K562 (cell line): ENCODE data around the gene FBXO8. TPM values are rescaled to one million over a fixed set of nuclear protein-coding genes. Genes with fewer than 3 reads are reported as not detected.

Experiments
- ATAC-seq: fragments of 200-7000 bp; cut with Tn5 transposase; 3 replicates; pipeline ENCODE4 v1.9.1; 2020; ENCODE audit warnings: moderate library complexity
- BruUV-seq: library from RNA; stranded (reverse); fragments of 400-500 nt; replicated peaks from 2 replicates; lab custom pipeline; 2021; lab: Mats Ljungman, UMichigan
- CTCF ChIA-PET: fragments of 300-600 bp; formaldehyde crosslinking; extraction: SDS; loops from one replicate; lab custom pipeline; 2021; ENCODE audit warnings: low intra/inter-chr PET ratio; lab: Yijun Ruan, JAX
- POLR2A ChIA-PET: fragments of 300-600, 350-650 bp; sonication (Branson Sonifier 250); formaldehyde crosslinking; extraction: SDS; loops from one replicate; lab custom pipeline; 2021; ENCODE audit warnings: antibody characterized with exemption, inconsistent platforms; lab: Yijun Ruan, JAX
- DNase-seq, 4 experiments: peaks; one replicate each; pipeline versions ENCODE4 v3.0.0 to v3.0.0-alpha.2; 2011 to 2018; ENCODE audit warnings: low spot score in 3 of 4, mixed read lengths in 3 of 4; ENCODE audit errors: extremely low read depth in 1 of 4
- FAIRE-seq: peaks from 2 replicates; lab custom pipeline; 2011; peaks lifted over from hg19 to GRCh38; lab: Jason Lieb, UNC
- H2AFZ ChIP-seq: 2 replicates; pipeline ENCODE4 v1.6.0; 2011; ENCODE audit warnings: low read depth, low read length, control low read depth, inconsistent platforms
- H3K27ac ChIP-seq: fragments of 200-600 bp; 3 replicates; pipeline ENCODE4 v1.8.0; 2011; ENCODE audit warnings: low read depth, mild to moderate bottlenecking, control low read depth, inconsistent platforms, low read length, moderate library complexity, mixed read lengths; ENCODE audit errors: extremely low read depth
- H3K27me3 ChIP-seq, 2 experiments: fragments of 300-600 bp in 1 of 2; 2 replicates in 1 of 2; 3 replicates in 1 of 2; pipeline versions ENCODE4 v1.6.0 to v1.8.0; 2011; ENCODE audit warnings: inconsistent platforms in 2 of 2, low read length in 2 of 2, mild to moderate bottlenecking in 1 of 2, mixed read lengths in 1 of 2, moderate library complexity in 1 of 2; ENCODE audit not compliant: control insufficient read depth in 2 of 2, insufficient read depth in 2 of 2
- H3K36me3 ChIP-seq: fragments of 300-600 bp; 3 replicates; pipeline ENCODE4 v1.8.0; 2011; ENCODE audit warnings: mild to moderate bottlenecking, low read length, inconsistent platforms; ENCODE audit not compliant: control insufficient read depth, insufficient read depth
- H3K4me1 ChIP-seq, 2 experiments: fragments of 200-600 bp in 1 of 2; replicated peaks in 1 of 2; 2 replicates in 1 of 2; 3 replicates in 1 of 2; pipeline versions ENCODE4 v1.5.1 to v1.8.0; 2011; ENCODE audit warnings: inconsistent platforms in 2 of 2, low read length in 2 of 2, mild to moderate bottlenecking in 1 of 2, mixed read lengths in 1 of 2, moderate library complexity in 1 of 2; ENCODE audit not compliant: control insufficient read depth in 2 of 2, insufficient read depth in 2 of 2
- H3K4me2 ChIP-seq: 2 replicates; pipeline ENCODE4 v1.6.1; 2011; ENCODE audit warnings: low read length, control low read depth, inconsistent platforms, mixed read lengths; ENCODE audit not compliant: insufficient read depth
- H3K4me3 ChIP-seq: fragments of 200-600 bp; sonication (generic), shearing (Covaris generic); 2 replicates; pipeline ENCODE4 v1.5.1; 2016; ENCODE audit warnings: control low read depth, inconsistent platforms
- H3K79me2 ChIP-seq: fragments of 200-600 bp; 3 replicates; pipeline ENCODE4 v1.8.0; 2011; ENCODE audit warnings: low read length, inconsistent platforms; ENCODE audit not compliant: control insufficient read depth, insufficient read depth
- H3K9ac ChIP-seq, 2 experiments: 2 replicates each; pipeline versions ENCODE4 v1.6.0 to v1.6.1; 2011; ENCODE audit warnings: low read depth in 2 of 2, low read length in 2 of 2, control low read depth in 1 of 2, inconsistent platforms in 1 of 2, mild to moderate bottlenecking in 1 of 2, mixed read lengths in 1 of 2; ENCODE audit not compliant: insufficient read depth in 1 of 2
- H3K9me1 ChIP-seq: one replicate; pipeline ENCODE4 v1.6.0; 2011; ENCODE audit warnings: inconsistent platforms, mild to moderate bottlenecking, low read length, moderate library complexity; ENCODE audit not compliant: control insufficient read depth, insufficient read depth
- H3K9me3 ChIP-seq: replicated peaks from 2 replicates; pipeline ENCODE4 v1.5.1; 2011; ENCODE audit warnings: low read depth, low read length, inconsistent platforms; ENCODE audit not compliant: control insufficient read depth, insufficient read depth
- H4K20me1 ChIP-seq: replicated peaks from 2 replicates; pipeline ENCODE4 v1.6.1; 2011; ENCODE audit warnings: low read length, inconsistent platforms, mixed read lengths; ENCODE audit not compliant: control insufficient read depth, insufficient read depth
- FOSL1 ChIP-seq: fragments of 200-800 bp; sonication (Bioruptor generic); conservative IDR thresholded peaks from 2 replicates; pipeline ENCODE4 v1.6.1; 2016; ENCODE audit warnings: missing genetic modification characterization, missing compliant biosample characterization
- GTF2A2 ChIP-seq: IDR thresholded peaks from 2 replicates; pipeline ENCODE4 v1.6.1; 2016; ENCODE audit warnings: mild to moderate bottlenecking, missing genetic modification characterization, missing compliant biosample characterization
- NFYB ChIP-seq: IDR thresholded peaks from 2 replicates; pipeline ENCODE4 v1.6.1; 2011; ENCODE audit warnings: mild to moderate bottlenecking, moderate library complexity; ENCODE audit not compliant: insufficient read length; ENCODE audit errors: extremely low read depth
- SNIP1 ChIP-seq: fragments of 450-650 bp; IDR thresholded peaks from 2 replicates; pipeline ENCODE4 v1.7.1; 2017; ENCODE audit warnings: low read depth, mild to moderate bottlenecking
- XRCC3 ChIP-seq: fragments of 450-650 bp; IDR thresholded peaks from 2 replicates; pipeline ENCODE4 v1.6.1; 2017; ENCODE audit warnings: mild to moderate bottlenecking, moderate library complexity
- ZNF134 ChIP-seq: fragments of 250-450 bp; sonication (Bioruptor Pico); conservative IDR thresholded peaks from 2 replicates; pipeline ENCODE4 v1.4.0; 2020
- ZNF212 ChIP-seq: fragments of 450-650 bp; formaldehyde crosslinking; IDR thresholded peaks from 2 replicates; pipeline ENCODE4 v1.4.0; 2020; ENCODE audit warnings: mild to moderate bottlenecking
- WGBS: fragments of 100-300 bp; shearing (Covaris generic); methylation state at CpG from one replicate; pipeline ENCODE4 v1.1.6; 2016; ENCODE audit warnings: low coverage, mixed read lengths; ENCODE audit not compliant: insufficient coverage; ENCODE audit errors: missing lambda C conversion rate; 5-methylcytosine and 5-hydroxymethylcytosine counted together
- in situ Hi-C: fragments of 300-500 bp; cut with MboI; formaldehyde crosslinking; loops from 4 replicates; pipeline ENCODE4 v1.15.0; 2018; ENCODE audit warnings: inconsistent platforms, mixed read lengths
- intact Hi-C: fragments of 100-400 bp; cut with micrococcal nuclease; formaldehyde crosslinking; loops from 2 replicates; pipeline ENCODE4 v1.14.2; 2022
- polyA plus RNA-seq, 8 experiments: library from polyadenylated mRNA; depleted of rRNA in 4 of 8; stranded (reverse) in 5 of 8; unstranded in 3 of 8; fragments of >200 nt; fragmentation: Nextera tagmentation in 2 of 8; fragmentation: Illumina TruSeq in 1 of 8; extraction: Ambion mirVana in 2 of 8; extraction: Trizol in 1 of 8; gene quantifications; 2 replicates each; pipeline versions ENCODE4 v1.2.1 to v1.2.3, GENCODE V29; 2011 to 2014; ENCODE audit warnings: inconsistent platforms in 1 of 8, missing spikeins in 1 of 8
- total RNA-seq, 7 experiments: library from RNA; depleted of rRNA in 6 of 7; stranded (reverse); fragments of >200 nt in 6 of 7; fragmentation: Illumina TruSeq in 2 of 7; extraction: Trizol in 2 of 7; gene quantifications; 2 replicates each; pipeline versions ENCODE4 v1.2.1 to v1.2.3, GENCODE V29; 2011 to 2021; ENCODE audit warnings: low replicate concordance in 1 of 7
- TF ChIP-seq, protein P1 (sequence below): sonication (generic); formaldehyde crosslinking; IDR thresholded peaks from 2 replicates; pipeline ENCODE4 v1.8.0; 2022; ENCODE audit warnings: mild to moderate bottlenecking, missing genetic modification reagents
- TF ChIP-seq, protein P2 (sequence below): sonication (generic); formaldehyde crosslinking; IDR thresholded peaks from 2 replicates; pipeline ENCODE4 v1.8.0; 2022; ENCODE audit warnings: mild to moderate bottlenecking, missing genetic modification reagents, borderline replicate concordance
- TF ChIP-seq, protein P3 (sequence below): fragments of 450-650 bp; IDR thresholded peaks from 2 replicates; pipeline ENCODE4 v1.6.1; 2016; ENCODE audit warnings: mild to moderate bottlenecking, moderate library complexity

FBXO8 gene
- total and polyA plus RNA-seq, 9 of the 15 experiments (the other 6 are each of a cell fraction or from before 2014, with no cell fraction given): 12.9 to 27.1 (median 14.8) TPM

DNA sequence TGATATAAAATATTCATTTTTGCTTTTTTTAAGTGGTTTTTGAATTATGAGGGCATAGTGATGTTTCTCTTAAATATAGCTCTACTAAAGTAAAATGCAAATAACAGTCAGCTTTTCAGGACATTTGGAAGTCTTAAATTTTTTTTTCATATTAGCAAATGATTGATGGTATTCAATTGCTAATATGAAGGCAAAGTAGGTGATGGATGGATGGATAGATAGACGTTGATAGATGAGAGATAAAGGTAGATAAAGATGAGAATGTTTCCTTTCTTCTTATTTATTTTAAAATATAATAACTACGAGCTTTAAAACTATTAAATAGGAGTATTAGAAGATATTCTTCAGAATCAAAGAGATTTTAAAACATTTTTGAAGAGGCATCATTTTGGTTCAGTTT lies 83.7 kb downstream of the FBXO8 start:
- no peaks in the 10 kb centered on the region for H3K27me3 ChIP-seq
- H2AFZ ChIP-seq: no peak overlapping the region
- H3K9ac ChIP-seq: no peak overlapping the region
- no peak for FAIRE-seq
- DNase-seq: no peak
- no peak overlapping the region for H3K4me3 ChIP-seq
- peaks cover 0 to 17% of the 10 kb centered on the region in 2 experiments; a peak in 2 of 5 replicates for H3K4me1 ChIP-seq
- ChIA-PET CTCF (no interaction called here), POLR2A (no interaction called here)
- H3K36me3 ChIP-seq: no peaks in the 10 kb centered on the region
- H3K9me3 ChIP-seq: no peaks in the 10 kb centered on the region
- 36% methylated on average over 2 of the region's 2 CpGs for WGBS
- intact Hi-C loops: no loop called here
- H3K9me1 ChIP-seq: no peaks in the 10 kb centered on the region
- in situ Hi-C loops: no loop called here
- no peak overlapping the region for H3K4me2 ChIP-seq
- no TSS peak for BruUV-seq
- no peaks in the 10 kb centered on the region for H3K79me2 ChIP-seq
- no peak for ATAC-seq
- no peaks in the 10 kb centered on the region for H4K20me1 ChIP-seq
- H3K27ac ChIP-seq: no peak overlapping the region
- TF ChIP-seq XRCC3 (no peak), GTF2A2 (tag) (no peak), SNIP1 (no peak), NFYB (no peak), FOSL1 (no peak), ZNF134 (CRISPR knock-in tag) (no peak), ZNF212 (CRISPR knock-in tag) (no peak)
- TF ChIP-seq, protein P1, sequence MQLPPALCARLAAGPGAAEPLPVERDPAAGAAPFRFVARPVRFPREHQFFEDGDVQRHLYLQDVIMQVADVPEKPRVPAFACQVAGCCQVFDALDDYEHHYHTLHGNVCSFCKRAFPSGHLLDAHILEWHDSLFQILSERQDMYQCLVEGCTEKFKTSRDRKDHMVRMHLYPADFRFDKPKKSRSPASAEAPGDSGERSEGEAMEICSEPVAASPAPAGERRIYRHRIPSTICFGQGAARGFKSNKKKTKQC (CRISPR knock-in tag): no peak
- TF ChIP-seq, protein P2, sequence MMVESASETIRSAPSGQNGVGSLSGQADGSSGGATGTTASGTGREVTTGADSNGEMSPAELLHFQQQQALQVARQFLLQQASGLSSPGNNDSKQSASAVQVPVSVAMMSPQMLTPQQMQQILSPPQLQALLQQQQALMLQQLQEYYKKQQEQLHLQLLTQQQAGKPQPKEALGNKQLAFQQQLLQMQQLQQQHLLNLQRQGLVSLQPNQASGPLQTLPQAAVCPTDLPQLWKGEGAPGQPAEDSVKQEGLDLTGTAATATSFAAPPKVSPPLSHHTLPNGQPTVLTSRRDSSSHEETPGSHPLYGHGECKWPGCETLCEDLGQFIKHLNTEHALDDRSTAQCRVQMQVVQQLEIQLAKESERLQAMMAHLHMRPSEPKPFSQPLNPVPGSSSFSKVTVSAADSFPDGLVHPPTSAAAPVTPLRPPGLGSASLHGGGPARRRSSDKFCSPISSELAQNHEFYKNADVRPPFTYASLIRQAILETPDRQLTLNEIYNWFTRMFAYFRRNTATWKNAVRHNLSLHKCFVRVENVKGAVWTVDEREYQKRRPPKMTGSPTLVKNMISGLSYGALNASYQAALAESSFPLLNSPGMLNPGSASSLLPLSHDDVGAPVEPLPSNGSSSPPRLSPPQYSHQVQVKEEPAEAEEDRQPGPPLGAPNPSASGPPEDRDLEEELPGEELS (CRISPR knock-in tag): no peak
- TF ChIP-seq, protein P3, sequence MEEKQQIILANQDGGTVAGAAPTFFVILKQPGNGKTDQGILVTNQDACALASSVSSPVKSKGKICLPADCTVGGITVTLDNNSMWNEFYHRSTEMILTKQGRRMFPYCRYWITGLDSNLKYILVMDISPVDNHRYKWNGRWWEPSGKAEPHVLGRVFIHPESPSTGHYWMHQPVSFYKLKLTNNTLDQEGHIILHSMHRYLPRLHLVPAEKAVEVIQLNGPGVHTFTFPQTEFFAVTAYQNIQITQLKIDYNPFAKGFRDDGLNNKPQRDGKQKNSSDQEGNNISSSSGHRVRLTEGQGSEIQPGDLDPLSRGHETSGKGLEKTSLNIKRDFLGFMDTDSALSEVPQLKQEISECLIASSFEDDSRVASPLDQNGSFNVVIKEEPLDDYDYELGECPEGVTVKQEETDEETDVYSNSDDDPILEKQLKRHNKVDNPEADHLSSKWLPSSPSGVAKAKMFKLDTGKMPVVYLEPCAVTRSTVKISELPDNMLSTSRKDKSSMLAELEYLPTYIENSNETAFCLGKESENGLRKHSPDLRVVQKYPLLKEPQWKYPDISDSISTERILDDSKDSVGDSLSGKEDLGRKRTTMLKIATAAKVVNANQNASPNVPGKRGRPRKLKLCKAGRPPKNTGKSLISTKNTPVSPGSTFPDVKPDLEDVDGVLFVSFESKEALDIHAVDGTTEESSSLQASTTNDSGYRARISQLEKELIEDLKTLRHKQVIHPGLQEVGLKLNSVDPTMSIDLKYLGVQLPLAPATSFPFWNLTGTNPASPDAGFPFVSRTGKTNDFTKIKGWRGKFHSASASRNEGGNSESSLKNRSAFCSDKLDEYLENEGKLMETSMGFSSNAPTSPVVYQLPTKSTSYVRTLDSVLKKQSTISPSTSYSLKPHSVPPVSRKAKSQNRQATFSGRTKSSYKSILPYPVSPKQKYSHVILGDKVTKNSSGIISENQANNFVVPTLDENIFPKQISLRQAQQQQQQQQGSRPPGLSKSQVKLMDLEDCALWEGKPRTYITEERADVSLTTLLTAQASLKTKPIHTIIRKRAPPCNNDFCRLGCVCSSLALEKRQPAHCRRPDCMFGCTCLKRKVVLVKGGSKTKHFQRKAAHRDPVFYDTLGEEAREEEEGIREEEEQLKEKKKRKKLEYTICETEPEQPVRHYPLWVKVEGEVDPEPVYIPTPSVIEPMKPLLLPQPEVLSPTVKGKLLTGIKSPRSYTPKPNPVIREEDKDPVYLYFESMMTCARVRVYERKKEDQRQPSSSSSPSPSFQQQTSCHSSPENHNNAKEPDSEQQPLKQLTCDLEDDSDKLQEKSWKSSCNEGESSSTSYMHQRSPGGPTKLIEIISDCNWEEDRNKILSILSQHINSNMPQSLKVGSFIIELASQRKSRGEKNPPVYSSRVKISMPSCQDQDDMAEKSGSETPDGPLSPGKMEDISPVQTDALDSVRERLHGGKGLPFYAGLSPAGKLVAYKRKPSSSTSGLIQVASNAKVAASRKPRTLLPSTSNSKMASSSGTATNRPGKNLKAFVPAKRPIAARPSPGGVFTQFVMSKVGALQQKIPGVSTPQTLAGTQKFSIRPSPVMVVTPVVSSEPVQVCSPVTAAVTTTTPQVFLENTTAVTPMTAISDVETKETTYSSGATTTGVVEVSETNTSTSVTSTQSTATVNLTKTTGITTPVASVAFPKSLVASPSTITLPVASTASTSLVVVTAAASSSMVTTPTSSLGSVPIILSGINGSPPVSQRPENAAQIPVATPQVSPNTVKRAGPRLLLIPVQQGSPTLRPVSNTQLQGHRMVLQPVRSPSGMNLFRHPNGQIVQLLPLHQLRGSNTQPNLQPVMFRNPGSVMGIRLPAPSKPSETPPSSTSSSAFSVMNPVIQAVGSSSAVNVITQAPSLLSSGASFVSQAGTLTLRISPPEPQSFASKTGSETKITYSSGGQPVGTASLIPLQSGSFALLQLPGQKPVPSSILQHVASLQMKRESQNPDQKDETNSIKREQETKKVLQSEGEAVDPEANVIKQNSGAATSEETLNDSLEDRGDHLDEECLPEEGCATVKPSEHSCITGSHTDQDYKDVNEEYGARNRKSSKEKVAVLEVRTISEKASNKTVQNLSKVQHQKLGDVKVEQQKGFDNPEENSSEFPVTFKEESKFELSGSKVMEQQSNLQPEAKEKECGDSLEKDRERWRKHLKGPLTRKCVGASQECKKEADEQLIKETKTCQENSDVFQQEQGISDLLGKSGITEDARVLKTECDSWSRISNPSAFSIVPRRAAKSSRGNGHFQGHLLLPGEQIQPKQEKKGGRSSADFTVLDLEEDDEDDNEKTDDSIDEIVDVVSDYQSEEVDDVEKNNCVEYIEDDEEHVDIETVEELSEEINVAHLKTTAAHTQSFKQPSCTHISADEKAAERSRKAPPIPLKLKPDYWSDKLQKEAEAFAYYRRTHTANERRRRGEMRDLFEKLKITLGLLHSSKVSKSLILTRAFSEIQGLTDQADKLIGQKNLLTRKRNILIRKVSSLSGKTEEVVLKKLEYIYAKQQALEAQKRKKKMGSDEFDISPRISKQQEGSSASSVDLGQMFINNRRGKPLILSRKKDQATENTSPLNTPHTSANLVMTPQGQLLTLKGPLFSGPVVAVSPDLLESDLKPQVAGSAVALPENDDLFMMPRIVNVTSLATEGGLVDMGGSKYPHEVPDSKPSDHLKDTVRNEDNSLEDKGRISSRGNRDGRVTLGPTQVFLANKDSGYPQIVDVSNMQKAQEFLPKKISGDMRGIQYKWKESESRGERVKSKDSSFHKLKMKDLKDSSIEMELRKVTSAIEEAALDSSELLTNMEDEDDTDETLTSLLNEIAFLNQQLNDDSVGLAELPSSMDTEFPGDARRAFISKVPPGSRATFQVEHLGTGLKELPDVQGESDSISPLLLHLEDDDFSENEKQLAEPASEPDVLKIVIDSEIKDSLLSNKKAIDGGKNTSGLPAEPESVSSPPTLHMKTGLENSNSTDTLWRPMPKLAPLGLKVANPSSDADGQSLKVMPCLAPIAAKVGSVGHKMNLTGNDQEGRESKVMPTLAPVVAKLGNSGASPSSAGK: no peak
